CD14-positive monocyte (primary cell): ENCODE data around the gene EVA1C. TPM values are rescaled to one million over a fixed set of nuclear protein-coding genes. Genes with fewer than 3 reads are reported as not detected.

Experiments used
- DNase-seq, 3 donors: peaks; one replicate each; pipeline ENCODE4 v3.0.0-alpha.2; 2011 to 2022
- H2AFZ ChIP-seq: 2 replicates; pipeline ENCODE4 v1.6.0; 2012; ENCODE audit warnings: mild to moderate bottlenecking, low read depth, low read length, inconsistent platforms; ENCODE audit not compliant: insufficient read depth, poor library complexity, severe bottlenecking
- H3K27ac ChIP-seq, 2 donors: 1 replicate in 1 of 2; 2 replicates in 1 of 2; pipeline ENCODE4 v1.5.1; 2012 to 2013; ENCODE audit warnings: low read length in 2 of 2, control low read depth in 1 of 2, inconsistent platforms in 1 of 2, low read depth in 1 of 2, mild to moderate bottlenecking in 1 of 2
- H3K27me3 ChIP-seq, 2 donors: one replicate each; pipeline versions ENCODE4 v1.6.0 to v1.6.1; 2011 to 2013; ENCODE audit warnings: low read length in 2 of 2; ENCODE audit not compliant: control insufficient read depth in 2 of 2, insufficient read depth in 2 of 2
- H3K36me3 ChIP-seq, 2 donors: replicated peaks in 1 of 2; 1 replicate in 1 of 2; 2 replicates in 1 of 2; pipeline versions ENCODE4 v1.5.1 to v1.6.1; 2012 to 2013; ENCODE audit warnings: low read length in 2 of 2, control low read depth in 1 of 2, inconsistent platforms in 1 of 2, mild to moderate bottlenecking in 1 of 2; ENCODE audit not compliant: insufficient read depth in 2 of 2, control insufficient read depth in 1 of 2
- H3K4me1 ChIP-seq, 2 donors: 1 replicate in 1 of 2; 2 replicates in 1 of 2; pipeline versions ENCODE4 v1.5.1 to v1.6.1; 2012 to 2013; ENCODE audit warnings: low read length in 2 of 2, control low read depth in 1 of 2, inconsistent platforms in 1 of 2, mild to moderate bottlenecking in 1 of 2, moderate library complexity in 1 of 2; ENCODE audit not compliant: insufficient read depth in 2 of 2, control insufficient read depth in 1 of 2
- H3K4me2 ChIP-seq: replicated peaks from 2 replicates; pipeline ENCODE3; 2012; ENCODE audit warnings: low read length, moderate library complexity, mild to moderate bottlenecking; ENCODE audit not compliant: poor library complexity, severe bottlenecking; ENCODE audit errors: extremely low read depth
- H3K4me3 ChIP-seq, 3 experiments: fragments of 200-600 bp in 1 of 3; sonication (generic) in 1 of 3; replicated peaks in 1 of 3; 1 replicate in 2 of 3; 2 replicates in 1 of 3; pipeline ENCODE4 v1.5.1; 2011 to 2013; ENCODE audit warnings: low read length in 3 of 3, mild to moderate bottlenecking in 3 of 3, control low read depth in 2 of 3, low read depth in 2 of 3, inconsistent platforms in 1 of 3, moderate library complexity in 1 of 3
- H3K79me2 ChIP-seq: 2 replicates; pipeline ENCODE4 v1.6.0; 2012; ENCODE audit warnings: mild to moderate bottlenecking, control low read depth, inconsistent platforms, low read length, moderate library complexity; ENCODE audit not compliant: insufficient read depth
- H3K9ac ChIP-seq: 2 replicates; pipeline ENCODE4 v1.6.0; 2017; ENCODE audit warnings: low read length, mild to moderate bottlenecking; ENCODE audit not compliant: insufficient read depth, poor library complexity, severe bottlenecking
- H3K9me3 ChIP-seq, 2 donors: replicated peaks in 1 of 2; 1 replicate in 1 of 2; 2 replicates in 1 of 2; pipeline versions ENCODE4 v1.5.1 to v1.6.1; 2012 to 2013; ENCODE audit warnings: low read length in 2 of 2, control low read depth in 1 of 2; ENCODE audit not compliant: control insufficient read depth in 1 of 2, insufficient read depth in 1 of 2
- H4K20me1 ChIP-seq: 2 replicates; pipeline ENCODE4 v1.6.0; 2012; ENCODE audit warnings: mild to moderate bottlenecking, low read length, control low read depth, moderate library complexity; ENCODE audit not compliant: insufficient read depth
- H3K27ac Mint-ChIP-seq, 7 donors: one replicate each; pipeline ENCODE4 v1.8.0; 2020; ENCODE audit warnings: mild to moderate bottlenecking in 7 of 7, mixed read lengths in 7 of 7, moderate library complexity in 6 of 7, inconsistent platforms in 2 of 7
- H3K27me3 Mint-ChIP-seq, 3 donors: one replicate each; pipeline ENCODE4 v1.8.0; 2021 to 2022; ENCODE audit warnings: low read depth in 3 of 3, mild to moderate bottlenecking in 3 of 3, mixed read lengths in 3 of 3, moderate library complexity in 3 of 3, inconsistent platforms in 1 of 3
- H3K36me3 Mint-ChIP-seq, 2 donors: one replicate each; pipeline ENCODE4 v1.8.0; 2020; ENCODE audit warnings: mixed read lengths in 2 of 2, inconsistent platforms in 1 of 2, mild to moderate bottlenecking in 1 of 2
- H3K4me1 Mint-ChIP-seq: one replicate; pipeline ENCODE4 v1.8.0; 2020; ENCODE audit warnings: mild to moderate bottlenecking, mixed read lengths
- H3K4me3 Mint-ChIP-seq, 2 donors: one replicate each; pipeline ENCODE4 v1.8.0; 2020; ENCODE audit warnings: mild to moderate bottlenecking in 2 of 2, mixed read lengths in 2 of 2, moderate library complexity in 1 of 2
- H3K9me3 Mint-ChIP-seq, 7 donors: one replicate each; pipeline ENCODE4 v1.8.0; 2020 to 2022; ENCODE audit warnings: mixed read lengths in 7 of 7, mild to moderate bottlenecking in 6 of 7, moderate library complexity in 6 of 7, inconsistent platforms in 2 of 7
- WGBS: methylation state at CpG from one replicate; pipeline ENCODE4 v1.1.5; 2013; ENCODE audit warnings: missing lambda C conversion rate; ENCODE audit not compliant: insufficient coverage; 5-methylcytosine and 5-hydroxymethylcytosine counted together
- intact Hi-C, 2 donors: fragments of 100-400 bp; cut with micrococcal nuclease; formaldehyde crosslinking; loops; one replicate each; pipeline versions ENCODE4 v1.15.0 to v1.15.1; 2023
- polyA plus RNA-seq, 3 donors: library from polyadenylated mRNA; depleted of rRNA in 1 of 3; unstranded in 2 of 3; stranded (reverse) in 1 of 3; fragments of 300-500 nt in 2 of 3; fragments of >200 nt in 1 of 3; fragmentation: Illumina TruSeq in 2 of 3; gene quantifications; 1 replicate in 2 of 3; 2 replicates in 1 of 3; pipeline ENCODE4 v1.2.3, GENCODE V29; 2012 to 2021
- TF ChIP-seq, protein P1 (sequence below): fragments of 200-600 bp; IDR thresholded peaks from one replicate; pipeline ENCODE4 v1.8.0; 2022; ENCODE audit warnings: antibody characterized with exemption, mild to moderate bottlenecking

The EVA1C gene
- polyA plus RNA-seq, 3 donors, result 0.37 to 0.73 (median 0.63) TPM

- H3K79me2 ChIP-seq, result no peaks in the 10 kb centered on the region
- H3K4me3 Mint-ChIP-seq, result no peak overlapping the region
- H3K4me1 Mint-ChIP-seq, result peaks cover 11% of the 10 kb centered on the region
- no peak for DNase-seq
- H3K27ac ChIP-seq, result no peak overlapping the region
- H3K9me3 ChIP-seq, result peaks cover 0 to 3% of the 10 kb centered on the region in 2 donors
- peaks cover 3% of the 10 kb centered on the region in 2 donors for H3K36me3 Mint-ChIP-seq
- WGBS, result 100% methylated on average over 4 of the region's 9 CpGs
- no peaks in the 10 kb centered on the region for H3K27me3 Mint-ChIP-seq
- H3K4me1 ChIP-seq, result no peaks in the 10 kb centered on the region
- no peak overlapping the region for H3K4me3 ChIP-seq
- TF ChIP-seq, protein P1, sequence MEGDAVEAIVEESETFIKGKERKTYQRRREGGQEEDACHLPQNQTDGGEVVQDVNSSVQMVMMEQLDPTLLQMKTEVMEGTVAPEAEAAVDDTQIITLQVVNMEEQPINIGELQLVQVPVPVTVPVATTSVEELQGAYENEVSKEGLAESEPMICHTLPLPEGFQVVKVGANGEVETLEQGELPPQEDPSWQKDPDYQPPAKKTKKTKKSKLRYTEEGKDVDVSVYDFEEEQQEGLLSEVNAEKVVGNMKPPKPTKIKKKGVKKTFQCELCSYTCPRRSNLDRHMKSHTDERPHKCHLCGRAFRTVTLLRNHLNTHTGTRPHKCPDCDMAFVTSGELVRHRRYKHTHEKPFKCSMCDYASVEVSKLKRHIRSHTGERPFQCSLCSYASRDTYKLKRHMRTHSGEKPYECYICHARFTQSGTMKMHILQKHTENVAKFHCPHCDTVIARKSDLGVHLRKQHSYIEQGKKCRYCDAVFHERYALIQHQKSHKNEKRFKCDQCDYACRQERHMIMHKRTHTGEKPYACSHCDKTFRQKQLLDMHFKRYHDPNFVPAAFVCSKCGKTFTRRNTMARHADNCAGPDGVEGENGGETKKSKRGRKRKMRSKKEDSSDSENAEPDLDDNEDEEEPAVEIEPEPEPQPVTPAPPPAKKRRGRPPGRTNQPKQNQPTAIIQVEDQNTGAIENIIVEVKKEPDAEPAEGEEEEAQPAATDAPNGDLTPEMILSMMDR, result no peak
- H3K36me3 ChIP-seq, result no peaks in the 10 kb centered on the region
- H2AFZ ChIP-seq, result no peak overlapping the region
- H3K9ac ChIP-seq, result no peak overlapping the region
- intact Hi-C loops, result no loop called here
- no peaks in the 10 kb centered on the region for H4K20me1 ChIP-seq
- H3K27ac Mint-ChIP-seq, result no peak overlapping the region
- H3K4me2 ChIP-seq, result no peak overlapping the region
- peaks cover 0 to 6% (median 3%) of the 10 kb centered on the region in 7 donors for H3K9me3 Mint-ChIP-seq
- H3K27me3 ChIP-seq, result no peaks in the 10 kb centered on the region
Observed at GRCh38 chr21:32457360-32457840, 44.9 kb downstream of the EVA1C start.

DNA sequence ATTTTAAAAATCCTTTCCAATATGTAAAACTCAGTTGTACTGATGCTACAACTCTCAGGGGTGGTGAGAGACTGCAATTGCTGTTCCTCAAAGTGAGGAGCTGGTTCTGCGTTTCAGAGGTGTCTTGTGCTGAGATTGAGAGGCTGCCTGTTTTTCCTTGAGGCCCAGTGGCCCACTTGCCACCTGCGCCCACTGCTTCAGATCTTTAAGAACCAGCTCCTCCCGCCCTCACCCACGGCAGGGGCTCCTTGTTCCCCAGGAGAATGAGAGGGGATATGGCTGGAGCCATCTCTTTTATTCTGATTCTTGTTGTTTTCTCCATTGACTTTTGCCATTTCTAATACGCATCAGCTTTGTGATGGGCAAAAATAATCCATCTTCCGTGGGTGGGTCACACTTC lies 45.5 kb downstream of the EVA1C start:
- H3K36me3 Mint-ChIP-seq, result peaks cover 3% of the 10 kb centered on the region in 2 donors
- 100% methylated on average over 3 of the region's 6 CpGs for WGBS
- no peaks in the 10 kb centered on the region for H3K79me2 ChIP-seq

More for the DNA sequence above, 45.5 kb downstream of the EVA1C start:
- TF ChIP-seq, protein P1, result no peak
- peaks cover 0 to 5% (median 3%) of the 10 kb centered on the region in 7 donors for H3K9me3 Mint-ChIP-seq
- intact Hi-C loops, result no loop called here
- no peak overlapping the region for H3K27ac Mint-ChIP-seq
- Histone ChIP-seq H4K20me1 (no peaks in the 10 kb centered on the region), H3K27me3 (no peaks in the 10 kb centered on the region), H3K27ac (no peak overlapping the region), H3K9me3 (peaks cover 0 to 5% of the 10 kb centered on the region in 2 donors), H3K4me2 (no peak overlapping the region), H2AFZ (no peak overlapping the region), H3K9ac (no peak overlapping the region), H3K4me1 (no peaks in the 10 kb centered on the region), H3K36me3 (no peaks in the 10 kb centered on the region), H3K4me3 (no peak overlapping the region)
- H3K4me3 Mint-ChIP-seq, result no peak overlapping the region
- peaks cover 11% of the 10 kb centered on the region for H3K4me1 Mint-ChIP-seq
- H3K27me3 Mint-ChIP-seq, result no peaks in the 10 kb centered on the region
- DNase-seq, result no peak
